BE2C (cell line): ENCODE data around the gene NEU4.

Source experiments
- DNase-seq: peaks from one replicate; pipeline ENCODE4 v3.0.0-alpha.2; 2020
- H3K27me3 ChIP-seq: fragments of 250-450 bp; sonication (Bioruptor Pico); 2 replicates; pipeline ENCODE4 v1.5.1; 2020; ENCODE audit warnings: mild to moderate bottlenecking
- H3K36me3 ChIP-seq: fragments of 250-450 bp; sonication (Bioruptor Pico); 2 replicates; pipeline ENCODE4 v1.5.1; 2020; ENCODE audit warnings: mild to moderate bottlenecking
- H3K4me1 ChIP-seq: fragments of 250-450 bp; sonication (Bioruptor Pico); 2 replicates; pipeline ENCODE4 v1.5.1; 2020
- H3K4me3 ChIP-seq: 2 replicates; pipeline ENCODE4 v1.5.1; 2011; ENCODE audit warnings: low read depth, low read length
- H3K9me3 ChIP-seq: fragments of 250-450 bp; sonication (Bioruptor Pico); 2 replicates; pipeline ENCODE4 v1.5.1; 2020
- TF ChIP-seq, protein P1 (sequence below): IDR thresholded peaks from 2 replicates; pipeline ENCODE4 v1.5.1; 2012; ENCODE audit warnings: mild to moderate bottlenecking, low read depth, low read length

NEU4 gene

GRCh38 chr2:241844066-241844728, 35.2 kb downstream of the NEU4 start:
- Histone ChIP-seq H3K36me3 (no peaks in the 10 kb centered on the region), H3K4me1 (peaks cover 3% of the 10 kb centered on the region), H3K9me3 (no peaks in the 10 kb centered on the region), H3K4me3 (peak overlapping the region; percentile 44), H3K27me3 (no peaks in the 10 kb centered on the region)
- TF ChIP-seq, protein P1, sequence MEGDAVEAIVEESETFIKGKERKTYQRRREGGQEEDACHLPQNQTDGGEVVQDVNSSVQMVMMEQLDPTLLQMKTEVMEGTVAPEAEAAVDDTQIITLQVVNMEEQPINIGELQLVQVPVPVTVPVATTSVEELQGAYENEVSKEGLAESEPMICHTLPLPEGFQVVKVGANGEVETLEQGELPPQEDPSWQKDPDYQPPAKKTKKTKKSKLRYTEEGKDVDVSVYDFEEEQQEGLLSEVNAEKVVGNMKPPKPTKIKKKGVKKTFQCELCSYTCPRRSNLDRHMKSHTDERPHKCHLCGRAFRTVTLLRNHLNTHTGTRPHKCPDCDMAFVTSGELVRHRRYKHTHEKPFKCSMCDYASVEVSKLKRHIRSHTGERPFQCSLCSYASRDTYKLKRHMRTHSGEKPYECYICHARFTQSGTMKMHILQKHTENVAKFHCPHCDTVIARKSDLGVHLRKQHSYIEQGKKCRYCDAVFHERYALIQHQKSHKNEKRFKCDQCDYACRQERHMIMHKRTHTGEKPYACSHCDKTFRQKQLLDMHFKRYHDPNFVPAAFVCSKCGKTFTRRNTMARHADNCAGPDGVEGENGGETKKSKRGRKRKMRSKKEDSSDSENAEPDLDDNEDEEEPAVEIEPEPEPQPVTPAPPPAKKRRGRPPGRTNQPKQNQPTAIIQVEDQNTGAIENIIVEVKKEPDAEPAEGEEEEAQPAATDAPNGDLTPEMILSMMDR, result no peak
- DNase-seq, result peak; percentile 77

DNA sequence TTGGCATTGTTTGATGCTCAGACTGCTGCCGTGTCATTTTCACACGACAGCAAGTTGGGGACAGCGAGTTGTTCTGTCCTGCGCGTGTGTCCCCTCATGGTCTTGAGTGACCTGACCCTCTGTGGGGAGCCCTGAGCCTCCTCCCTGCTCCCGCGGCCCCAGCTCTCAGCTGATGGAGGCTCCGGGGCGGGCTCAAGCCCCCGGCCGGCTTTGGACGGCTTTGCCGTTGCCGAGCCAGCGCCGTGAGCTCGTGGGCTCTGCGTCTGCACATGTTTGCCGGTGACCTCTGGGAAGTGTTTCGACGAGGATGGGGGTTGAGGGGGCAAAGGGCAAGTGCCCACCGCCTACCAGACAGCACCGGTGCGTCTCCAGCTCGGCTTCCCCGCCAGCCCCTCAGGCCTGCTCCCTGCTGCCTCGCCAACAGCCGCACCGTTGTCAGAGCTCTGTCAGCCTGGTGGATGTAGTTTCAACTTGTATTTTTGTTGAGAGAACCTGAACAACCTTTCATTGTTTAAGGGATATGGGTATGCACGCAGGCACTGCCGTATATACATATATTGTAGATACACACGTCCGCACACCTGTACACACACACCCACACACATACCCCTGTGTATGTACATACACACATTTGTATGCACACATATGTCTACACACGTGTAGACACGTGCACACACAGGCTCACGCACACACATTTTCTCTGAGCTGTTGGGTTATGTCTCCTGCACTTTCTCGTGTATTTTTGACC, 36.0 kb downstream of the NEU4 start:
- Histone ChIP-seq H3K27me3 (no peaks in the 10 kb centered on the region), H3K4me3 (peak overlapping the region; percentile 44), H3K4me1 (peaks cover 11% of the 10 kb centered on the region), H3K9me3 (no peaks in the 10 kb centered on the region), H3K36me3 (no peaks in the 10 kb centered on the region)
- TF ChIP-seq, protein P1, result no peak
- DNase-seq, result no peak

DNA sequence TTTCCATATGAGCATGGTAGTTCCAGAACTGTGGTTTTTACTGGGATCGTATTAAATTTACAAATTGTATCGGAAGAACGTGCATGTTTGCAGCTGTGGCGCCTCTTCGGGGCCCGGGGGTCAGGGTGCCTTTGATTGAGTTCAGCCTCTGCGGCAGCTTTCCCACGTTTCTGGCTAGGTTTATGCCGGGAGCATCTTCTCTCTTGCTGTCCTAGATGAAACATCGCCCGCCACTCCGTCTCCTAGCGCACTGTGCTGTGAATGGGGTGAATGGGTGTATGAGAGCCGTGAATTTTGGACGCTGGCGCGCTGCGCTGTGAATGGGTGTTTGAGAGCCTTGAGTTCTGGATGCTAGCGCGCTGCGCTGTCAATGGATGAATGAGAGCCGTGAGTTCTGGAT, 37.4 kb downstream of the NEU4 start:
- Histone ChIP-seq H3K4me1 (peaks cover 12% of the 10 kb centered on the region), H3K9me3 (no peaks in the 10 kb centered on the region), H3K27me3 (no peaks in the 10 kb centered on the region), H3K4me3 (no peak overlapping the region), H3K36me3 (no peaks in the 10 kb centered on the region)
- peak; percentile 6 for DNase-seq
- TF ChIP-seq, protein P1, result no peak

GRCh38 chr2:241848761-241849615, 40.0 kb downstream of the NEU4 start:
- Histone ChIP-seq H3K36me3 (no peaks in the 10 kb centered on the region), H3K9me3 (no peaks in the 10 kb centered on the region), H3K4me3 (no peak overlapping the region), H3K27me3 (no peaks in the 10 kb centered on the region), H3K4me1 (peaks cover 12% of the 10 kb centered on the region)
- DNase-seq, result peak; percentile 23
- TF ChIP-seq, protein P1, result no peak

GRCh38 chr2:241849616-241850543, 40.9 kb downstream of the NEU4 start:
- no peaks in the 10 kb centered on the region for H3K36me3 ChIP-seq
- DNase-seq, result peak; percentile 29
- H3K9me3 ChIP-seq, result no peaks in the 10 kb centered on the region

More at GRCh38 chr2:241849616-241850543, 40.9 kb downstream of the NEU4 start:
- Histone ChIP-seq H3K4me1 (peaks cover 16% of the 10 kb centered on the region), H3K27me3 (no peaks in the 10 kb centered on the region), H3K4me3 (no peak overlapping the region)
- TF ChIP-seq, protein P1, result no peak
